ENCODE data around the gene LPCAT1. TPM values are rescaled to one million over a fixed set of nuclear protein-coding genes. Genes with fewer than 3 reads are reported as not detected.
A peak's percentile ranks its signal among the peaks of the same experiment; 100 is the strongest.
"Not testable (repeated sequence)": the region's sequence is repeated elsewhere in the genome, so short reads cannot be mapped to it uniquely, and the experiment has no call there.

The LPCAT1 gene
- total RNA-seq, 1 donor: 41.3 TPM

- H3K4me3 ChIP-seq (ENCODE audit: low read depth, low read length): no peak overlapping the region
- no peak for TF ChIP-seq CTCF (IDR thresholded peaks at IDR 0.05; ENCODE audit: insufficient read depth, low read length)
- DNase-seq (ENCODE audit: low read depth): no peak
Measured at GRCh38 chr5:1564824-1565736, 41.3 kb upstream of the LPCAT1 start.

DNA sequence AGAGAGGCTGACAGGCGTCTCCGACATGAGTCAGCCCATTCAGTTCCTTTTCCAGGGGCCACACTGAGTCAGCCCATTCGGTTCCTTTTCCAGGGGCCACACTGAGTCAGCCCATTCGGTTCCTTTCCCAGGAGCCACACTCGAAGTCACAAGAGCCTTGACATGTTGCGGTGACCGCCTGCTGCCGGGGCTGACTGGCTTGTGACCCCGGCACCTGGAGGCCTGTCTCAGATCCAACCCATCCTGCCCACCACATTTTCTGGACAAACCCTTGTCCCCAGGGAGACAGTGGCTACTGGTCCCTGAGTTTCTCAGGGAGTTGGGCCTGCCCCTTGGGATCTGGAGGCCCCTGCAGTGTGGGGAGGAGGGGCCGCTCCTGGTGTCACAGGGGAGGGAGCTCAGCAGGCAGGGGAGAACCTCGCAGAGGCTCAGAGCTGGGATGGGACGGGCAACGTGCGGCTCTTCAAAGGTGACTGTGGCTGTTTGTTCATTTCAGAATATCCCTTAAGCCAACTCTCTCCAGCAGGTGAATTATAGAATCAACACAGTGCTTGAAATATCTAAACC lies 40.5 kb upstream of the LPCAT1 start:
- peak; percentile 67 for DNase-seq (ENCODE audit: low read depth)
- no peak overlapping the region for H3K4me3 ChIP-seq (ENCODE audit: low read depth, low read length)
- TF ChIP-seq CTCF (IDR thresholded peaks at IDR 0.05; ENCODE audit: insufficient read depth, low read length): no peak

GRCh38 chr5:1563617-1564181 lies 39.9 kb upstream of the LPCAT1 start:
- no peak for TF ChIP-seq CTCF (IDR thresholded peaks at IDR 0.05; ENCODE audit: insufficient read depth, low read length)
- no peak overlapping the region for H3K4me3 ChIP-seq (ENCODE audit: low read depth, low read length)
- no peak for DNase-seq (ENCODE audit: low read depth)

DNA sequence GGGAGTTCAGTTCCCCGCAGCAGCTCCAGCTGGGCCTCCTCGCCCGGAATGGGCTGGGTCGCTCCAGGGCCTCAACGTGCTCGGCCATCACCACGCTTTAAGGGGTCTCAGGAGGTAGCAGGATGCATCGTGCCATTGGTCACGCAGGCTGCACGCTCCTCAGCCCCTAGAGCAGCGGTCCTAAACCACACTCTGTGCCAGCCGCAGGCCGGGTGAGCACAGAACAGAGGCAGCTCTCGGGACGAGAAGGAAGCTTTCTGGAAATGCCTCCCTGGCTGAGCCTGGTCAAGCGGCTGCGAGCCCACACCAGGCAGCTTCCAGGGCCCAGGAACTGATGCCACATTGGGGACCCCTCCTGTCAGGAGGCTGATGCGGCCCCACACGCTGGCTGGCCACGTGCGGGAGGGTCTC lies 39.3 kb upstream of the LPCAT1 start:
- no peak for DNase-seq (ENCODE audit: low read depth)
- no peak overlapping the region for H3K4me3 ChIP-seq (ENCODE audit: low read depth, low read length)
- no peak for TF ChIP-seq CTCF (IDR thresholded peaks at IDR 0.05; ENCODE audit: insufficient read depth, low read length)

DNA sequence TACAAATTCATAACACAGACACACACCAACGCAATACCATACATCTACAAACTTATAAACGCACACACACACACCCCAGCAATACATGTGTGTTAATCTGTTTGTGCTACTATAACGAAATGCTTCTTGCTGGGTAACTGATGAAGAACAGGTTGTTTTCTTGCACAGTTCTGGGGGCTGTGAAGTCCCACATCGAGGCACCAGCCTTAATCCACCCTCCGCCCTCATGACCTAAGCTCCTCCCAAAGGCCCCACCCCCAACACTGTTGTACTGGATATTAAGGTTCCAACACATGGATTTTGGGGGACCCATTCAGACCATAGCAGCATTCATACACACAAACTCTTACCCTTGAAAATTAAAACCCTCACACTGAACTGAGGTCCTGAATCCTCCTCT lies 38.8 kb upstream of the LPCAT1 start:
- TF ChIP-seq CTCF (IDR thresholded peaks at IDR 0.05; ENCODE audit: insufficient read depth, low read length): no peak
- H3K4me3 ChIP-seq (ENCODE audit: low read depth, low read length): no peak overlapping the region
- no peak for DNase-seq (ENCODE audit: low read depth)

- no peak for DNase-seq (ENCODE audit: low read depth)
- TF ChIP-seq CTCF (IDR thresholded peaks at IDR 0.05; ENCODE audit: insufficient read depth, low read length): no peak
- no peak overlapping the region for H3K4me3 ChIP-seq (ENCODE audit: low read depth, low read length)
Measured at GRCh38 chr5:1561402-1561929, 37.7 kb upstream of the LPCAT1 start.

DNA sequence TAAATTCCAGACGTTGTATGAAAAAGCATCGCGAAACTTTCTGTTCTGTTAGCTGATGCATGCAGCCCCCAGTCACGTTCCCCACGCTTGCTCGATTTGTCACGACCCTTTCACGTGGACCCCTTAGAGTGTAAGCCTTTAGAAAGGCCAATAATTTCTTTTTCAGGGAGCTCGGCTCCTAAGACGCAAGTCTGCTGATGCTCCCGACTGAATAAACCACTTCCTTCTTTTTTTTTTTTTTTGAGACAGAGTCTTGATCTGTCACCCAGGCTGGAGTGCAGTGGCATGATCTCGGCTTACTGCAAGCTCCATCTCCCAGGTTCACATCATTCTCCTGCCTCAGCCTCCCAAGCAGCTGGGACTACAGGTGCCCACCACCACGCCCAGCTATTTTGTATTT lies 36.7 kb upstream of the LPCAT1 start:
- not testable (repeated sequence) for H3K4me3 ChIP-seq (ENCODE audit: low read depth, low read length); DNase-seq (ENCODE audit: low read depth)

Data from fibroblast of the aortic adventitia (primary cell).